GM12878 (cell line): Measurements from ENCODE around the gene ARHGAP9. TPM values are rescaled to one million over a fixed set of nuclear protein-coding genes. Genes with fewer than 3 reads are reported as not detected.

ENCODE experiments used
- ATF3 ChIP-seq: IDR thresholded peaks from 2 replicates; pipeline ENCODE4 v1.6.1; 2011; ENCODE audit warnings: low read depth, mild to moderate bottlenecking, low read length, moderate library complexity, borderline replicate concordance; ENCODE audit errors: extremely low read depth
- BMI1 ChIP-seq: fragments of 450-650 bp; IDR thresholded peaks from 2 replicates; pipeline ENCODE4 v1.6.1; 2016; ENCODE audit warnings: mild to moderate bottlenecking, moderate library complexity, borderline replicate concordance
- BRCA1 ChIP-seq: IDR thresholded peaks from 2 replicates; pipeline ENCODE4 v1.6.1; 2011; ENCODE audit warnings: low read depth, low read length, improper control_type of control experiment
- CEBPZ ChIP-seq: fragments of 150-350 bp; IDR thresholded peaks from 2 replicates; pipeline ENCODE4 v1.6.1; 2016; ENCODE audit warnings: low read depth, low read length
- DPF2 ChIP-seq: fragments of 450-650 bp; IDR thresholded peaks from 2 replicates; pipeline ENCODE4 v1.6.1; 2017; ENCODE audit warnings: mild to moderate bottlenecking
- FOXM1 ChIP-seq: IDR thresholded peaks from 2 replicates; pipeline ENCODE4 v1.6.1; 2012; ENCODE audit warnings: low read depth, mild to moderate bottlenecking, inconsistent platforms, low read length, moderate library complexity
- GABPA ChIP-seq: IDR thresholded peaks from 2 replicates; pipeline ENCODE4 v1.6.1; 2014; ENCODE audit warnings: antibody characterized with exemption, low read depth, mild to moderate bottlenecking, inconsistent platforms
- HCFC1 ChIP-seq: fragments of 150-350 bp; IDR thresholded peaks from 2 replicates; pipeline ENCODE4 v1.6.1; 2014; ENCODE audit warnings: low read length
- IKZF2 ChIP-seq, 2 experiments: fragments of 450-650 bp; IDR thresholded peaks; 2 replicates each; pipeline ENCODE4 v1.6.1; 2017; ENCODE audit warnings: mild to moderate bottlenecking in 2 of 2, moderate library complexity in 2 of 2
- IRF4 ChIP-seq: IDR thresholded peaks from 2 replicates; pipeline ENCODE4 v1.6.1; 2011; ENCODE audit warnings: low read depth, low read length
- IRF5 ChIP-seq: fragments of 450-650 bp; IDR thresholded peaks from 2 replicates; pipeline ENCODE4 v1.6.1; 2017; ENCODE audit warnings: borderline replicate concordance
- KDM1A ChIP-seq: fragments of 200-600 bp; sonication (generic); IDR thresholded peaks from 2 replicates; pipeline ENCODE4 v1.6.1; 2016; ENCODE audit warnings: borderline replicate concordance
- MYB ChIP-seq: fragments of 150-350 bp; IDR thresholded peaks from 2 replicates; pipeline ENCODE4 v1.6.1; 2014; ENCODE audit warnings: mild to moderate bottlenecking, low read depth, low read length, borderline replicate concordance
- NBN ChIP-seq: fragments of 450-650 bp; IDR thresholded peaks from 2 replicates; pipeline ENCODE4 v1.6.1; 2016
- NR2F1 ChIP-seq: fragments of 450-650 bp; conservative IDR thresholded peaks from 2 replicates; pipeline ENCODE4 v1.6.1; 2017; ENCODE audit warnings: mild to moderate bottlenecking
- NRF1 ChIP-seq: conservative IDR thresholded peaks from 2 replicates; pipeline ENCODE4 v1.6.1; 2011; ENCODE audit warnings: mild to moderate bottlenecking, low read depth, low read length, improper control_type of control experiment
- PAX5 ChIP-seq: IDR thresholded peaks from 2 replicates; pipeline ENCODE4 v1.6.1; 2011; ENCODE audit warnings: low read depth, low read length, borderline replicate concordance
- RAD51 ChIP-seq: fragments of 450-650 bp; IDR thresholded peaks from 2 replicates; pipeline ENCODE4 v1.6.1; 2016; ENCODE audit warnings: moderate library complexity, mild to moderate bottlenecking, inconsistent platforms
- RB1 ChIP-seq: fragments of 450-650 bp; formaldehyde crosslinking; IDR thresholded peaks from 2 replicates; pipeline ENCODE4 v1.6.1; 2017; ENCODE audit warnings: mild to moderate bottlenecking, borderline replicate concordance
- RELB ChIP-seq: fragments of 450-650 bp; IDR thresholded peaks from 2 replicates; pipeline ENCODE4 v1.6.1; 2017; ENCODE audit warnings: low read depth, mild to moderate bottlenecking, moderate library complexity
- SMC3 ChIP-seq: IDR thresholded peaks from 2 replicates; pipeline ENCODE4 v1.6.1; 2011; ENCODE audit warnings: low read length, improper control_type of control experiment, borderline replicate concordance
- ZBTB4 ChIP-seq: fragments of 450-650 bp; formaldehyde crosslinking; IDR thresholded peaks from 2 replicates; pipeline ENCODE4 v1.4.0; 2022; ENCODE audit warnings: mild to moderate bottlenecking, moderate library complexity
- polyA plus RNA-seq, 11 experiments: library from polyadenylated mRNA; depleted of rRNA in 4 of 11; unstranded in 6 of 11; stranded (reverse) in 5 of 11; fragments of >200 nt; fragmentation: Nextera tagmentation in 4 of 11; fragmentation: Illumina TruSeq in 1 of 11; extraction: Ambion mirVana in 4 of 11; extraction: Trizol in 1 of 11; gene quantifications; 1 replicate in 1 of 11; 2 replicates in 10 of 11; pipeline versions ENCODE4 v1.2.1 to v1.2.3, GENCODE V29; 2011 to 2016; ENCODE audit warnings: inconsistent platforms in 2 of 11, missing spikeins in 2 of 11, low read depth in 1 of 11
- total RNA-seq, 4 experiments: library from RNA; depleted of rRNA in 3 of 4; stranded (reverse); fragments of >200 nt in 3 of 4; fragmentation: Illumina TruSeq in 1 of 4; extraction: Trizol in 1 of 4; gene quantifications; 2 replicates each; pipeline versions ENCODE4 v1.2.1 to v1.2.3, GENCODE V29; 2013 to 2021

ARHGAP9 gene
- total and polyA plus RNA-seq, 10 of the 15 experiments (the other 5 are each of a cell fraction or from before 2014, with no cell fraction given), result 19.5 to 102 (median 76.8) TPM

- TF ChIP-seq BRCA1 (no peak), KDM1A (no peak), RB1 (peak; percentile 53; the same call in 1 of the 2 replicates), FOXM1 (no peak), RAD51 (peak; percentile 82), ZBTB4 (CRISPR knock-in tag) (no peak), GABPA (no peak), IKZF2 (IDR thresholded peaks at IDR 0.05) (peak; percentile 34 to 45), SMC3 (peak; percentile 76), NBN (peak; percentile 74), NRF1 (no peak), PAX5 (no peak), IRF4 (no peak), MYB (no peak), BMI1 (no peak), ATF3 (no peak), CEBPZ (no peak), NR2F1 (no peak; the same call in 1 of the 2 replicates), HCFC1 (no peak), RELB (peak; percentile 87), DPF2 (no peak; the same call in 1 of the 2 replicates), IRF5 (no peak)
Measured at GRCh38 chr12:57459055-57459749, 20.5 kb downstream of the ARHGAP9 start (continued).
